ENCODE data around the gene RHOF.

The RHOF gene

DNA sequence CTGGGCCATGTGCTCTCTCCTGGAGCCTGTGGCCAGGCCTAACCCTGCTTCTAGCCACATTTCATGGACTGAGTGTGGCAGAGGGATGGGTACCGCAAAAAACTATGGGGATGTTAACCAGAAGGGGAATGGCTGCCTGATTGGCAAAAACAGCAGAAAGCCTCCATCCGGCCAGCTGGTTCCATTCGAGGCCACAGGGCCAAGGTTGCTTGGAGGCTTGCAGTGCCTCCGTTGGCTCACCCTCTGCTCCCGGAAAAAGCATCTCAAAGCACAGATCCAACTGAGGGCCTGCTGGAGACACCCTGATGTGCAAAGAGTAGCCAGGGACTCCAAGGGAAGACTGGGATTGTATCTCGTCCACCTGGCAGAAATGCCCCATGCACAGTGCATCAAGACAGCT is 64.5 kb downstream of the RHOF start:
- TF ChIP-seq, protein P1, sequence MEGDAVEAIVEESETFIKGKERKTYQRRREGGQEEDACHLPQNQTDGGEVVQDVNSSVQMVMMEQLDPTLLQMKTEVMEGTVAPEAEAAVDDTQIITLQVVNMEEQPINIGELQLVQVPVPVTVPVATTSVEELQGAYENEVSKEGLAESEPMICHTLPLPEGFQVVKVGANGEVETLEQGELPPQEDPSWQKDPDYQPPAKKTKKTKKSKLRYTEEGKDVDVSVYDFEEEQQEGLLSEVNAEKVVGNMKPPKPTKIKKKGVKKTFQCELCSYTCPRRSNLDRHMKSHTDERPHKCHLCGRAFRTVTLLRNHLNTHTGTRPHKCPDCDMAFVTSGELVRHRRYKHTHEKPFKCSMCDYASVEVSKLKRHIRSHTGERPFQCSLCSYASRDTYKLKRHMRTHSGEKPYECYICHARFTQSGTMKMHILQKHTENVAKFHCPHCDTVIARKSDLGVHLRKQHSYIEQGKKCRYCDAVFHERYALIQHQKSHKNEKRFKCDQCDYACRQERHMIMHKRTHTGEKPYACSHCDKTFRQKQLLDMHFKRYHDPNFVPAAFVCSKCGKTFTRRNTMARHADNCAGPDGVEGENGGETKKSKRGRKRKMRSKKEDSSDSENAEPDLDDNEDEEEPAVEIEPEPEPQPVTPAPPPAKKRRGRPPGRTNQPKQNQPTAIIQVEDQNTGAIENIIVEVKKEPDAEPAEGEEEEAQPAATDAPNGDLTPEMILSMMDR (IDR thresholded peaks at IDR 0.05; ENCODE audit: low read depth, low read length, missing control alignments), result no peak
- in situ Hi-C loops (cut with HindIII; ENCODE audit: low sequenced_read_pairs), result no loop called here
- DNase-seq (ENCODE audit: low read depth), result no peak
- no peak overlapping the region for H3K4me3 ChIP-seq (ENCODE audit: low read depth, low read length)
